Kasumi-1 (cell line): ENCODE measurements around the gene AMOTL2.

Experiments
- DNase-seq, 2 experiments: peaks; one replicate each; lab custom pipeline; 2025; lab: John Stamatoyannopoulos, UW

Gene AMOTL2

GRCh38 chr3:134378818-134379217, 4.6 kb upstream of the AMOTL2 start:
- DNase-seq, result no peak

DNA sequence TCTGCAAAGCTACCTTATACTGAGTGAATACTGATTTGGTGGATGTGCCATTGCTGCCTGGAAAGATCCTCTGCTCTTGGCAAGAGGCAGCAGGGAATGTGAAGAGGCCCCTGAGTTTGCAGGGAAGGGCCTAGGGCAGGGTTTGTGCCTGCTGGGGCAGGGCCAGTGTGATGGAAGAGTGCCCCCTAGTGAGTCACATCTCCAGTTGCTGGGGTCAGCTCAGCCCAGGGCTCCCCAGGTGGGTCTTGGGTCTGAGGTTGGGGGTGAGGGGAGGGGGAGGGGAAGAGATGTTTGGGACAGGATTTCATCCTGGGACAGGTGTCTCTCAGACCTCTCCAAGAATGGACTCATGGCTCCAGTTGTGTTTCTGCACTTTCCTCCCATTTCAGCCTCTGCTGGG, 4.1 kb upstream of the AMOTL2 start:
- peak; percentile 9 to 21 for DNase-seq

- DNase-seq, result no peak
Observed at GRCh38 chr3:134377896-134378295, 3.6 kb upstream of the AMOTL2 start.

DNA sequence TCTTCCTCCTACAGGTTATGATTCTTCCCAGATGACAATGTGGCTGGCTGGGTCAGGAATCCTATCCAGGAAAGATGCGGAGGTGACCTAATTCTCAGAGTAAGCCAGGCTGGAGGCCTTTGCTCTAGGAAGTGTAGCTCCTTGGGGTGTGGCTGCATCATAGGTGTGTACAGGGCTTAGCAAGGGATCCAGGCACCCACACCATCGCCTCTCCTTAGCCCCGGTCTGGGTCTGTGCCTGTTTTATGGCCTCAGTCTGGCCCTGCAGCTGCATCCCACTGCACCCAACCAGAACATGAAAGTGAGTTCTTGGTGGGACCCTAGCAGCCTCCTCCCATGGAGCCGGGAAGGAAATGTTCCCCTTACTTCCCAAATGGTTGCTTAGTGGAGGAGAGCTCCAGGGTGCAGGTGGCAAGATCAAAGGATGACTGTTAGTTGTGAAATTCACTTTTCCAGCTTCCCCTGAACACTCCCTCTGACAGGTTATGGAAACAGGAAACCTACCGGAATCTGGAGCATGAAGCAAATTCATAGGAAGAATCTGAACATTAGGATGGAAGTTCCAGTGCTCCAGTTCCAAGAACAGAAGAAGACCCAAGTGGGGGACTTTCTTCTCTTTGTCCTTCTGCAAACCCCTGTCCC, 2.7 kb upstream of the AMOTL2 start:
- no peak for DNase-seq

DNA sequence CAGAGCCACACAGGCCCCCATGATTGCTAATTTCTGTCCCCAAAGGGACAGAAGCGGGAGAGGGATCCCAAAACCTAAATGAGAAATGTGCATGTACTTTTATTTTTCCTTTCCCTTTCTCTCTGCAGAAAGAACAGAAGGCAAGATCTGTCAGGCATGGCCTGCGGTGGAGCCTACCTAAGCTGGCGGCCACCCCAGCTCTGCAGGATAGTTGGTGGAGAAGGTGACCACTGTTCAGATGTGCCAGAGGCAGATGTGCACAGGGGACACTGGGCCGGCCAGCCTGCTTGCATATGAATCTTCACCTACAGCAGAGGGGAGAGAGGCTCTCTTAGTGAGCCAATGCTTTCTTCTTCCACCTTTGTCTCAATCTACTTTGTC, 2.1 kb upstream of the AMOTL2 start:
- DNase-seq, result no peak

DNA sequence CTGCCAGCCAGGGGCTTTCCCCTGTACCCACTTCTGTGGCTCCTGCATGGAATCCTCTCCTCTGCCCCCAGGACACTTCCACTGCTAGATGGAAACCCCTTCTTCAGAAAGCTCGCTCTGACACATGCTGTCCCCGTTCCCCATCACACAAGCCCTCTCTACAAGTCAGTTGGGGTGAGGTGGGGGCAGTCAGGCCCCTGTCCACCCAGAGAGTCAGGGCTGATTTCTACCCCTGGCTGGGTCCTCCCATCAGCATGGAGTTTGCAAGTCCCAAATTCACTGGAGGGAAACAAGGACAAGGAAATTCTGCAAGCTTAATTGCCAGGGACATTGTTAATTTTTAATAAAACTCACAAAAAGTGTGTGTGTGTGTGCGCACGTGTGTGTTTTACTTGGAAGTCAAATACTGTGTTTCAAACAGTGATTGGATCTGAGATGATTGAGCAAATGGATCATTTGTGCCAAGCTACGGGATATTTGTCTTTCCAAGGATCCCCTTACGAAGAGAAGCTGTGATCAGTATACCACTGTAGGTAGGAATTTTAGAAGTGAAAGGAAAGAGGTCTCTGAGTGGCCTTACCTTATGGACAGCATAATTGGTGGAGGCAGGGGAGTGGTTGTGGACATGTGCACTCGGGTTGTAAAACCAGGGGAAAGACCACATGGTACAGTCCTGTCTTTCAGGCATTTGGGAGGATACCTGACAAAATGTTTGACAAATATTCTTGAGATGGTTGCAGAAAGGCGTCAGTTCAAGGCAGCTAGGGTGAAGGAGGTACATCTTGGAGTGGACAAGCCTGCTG, 1.5 kb upstream of the AMOTL2 start:
- no peak for DNase-seq

- no peak for DNase-seq
Observed at GRCh38 chr3:134374791-134375581, 739 bp upstream of the AMOTL2 start.

- DNase-seq, result no peak
Observed at GRCh38 chr3:134373271-134374104, 759 bp downstream of the AMOTL2 start.

DNA sequence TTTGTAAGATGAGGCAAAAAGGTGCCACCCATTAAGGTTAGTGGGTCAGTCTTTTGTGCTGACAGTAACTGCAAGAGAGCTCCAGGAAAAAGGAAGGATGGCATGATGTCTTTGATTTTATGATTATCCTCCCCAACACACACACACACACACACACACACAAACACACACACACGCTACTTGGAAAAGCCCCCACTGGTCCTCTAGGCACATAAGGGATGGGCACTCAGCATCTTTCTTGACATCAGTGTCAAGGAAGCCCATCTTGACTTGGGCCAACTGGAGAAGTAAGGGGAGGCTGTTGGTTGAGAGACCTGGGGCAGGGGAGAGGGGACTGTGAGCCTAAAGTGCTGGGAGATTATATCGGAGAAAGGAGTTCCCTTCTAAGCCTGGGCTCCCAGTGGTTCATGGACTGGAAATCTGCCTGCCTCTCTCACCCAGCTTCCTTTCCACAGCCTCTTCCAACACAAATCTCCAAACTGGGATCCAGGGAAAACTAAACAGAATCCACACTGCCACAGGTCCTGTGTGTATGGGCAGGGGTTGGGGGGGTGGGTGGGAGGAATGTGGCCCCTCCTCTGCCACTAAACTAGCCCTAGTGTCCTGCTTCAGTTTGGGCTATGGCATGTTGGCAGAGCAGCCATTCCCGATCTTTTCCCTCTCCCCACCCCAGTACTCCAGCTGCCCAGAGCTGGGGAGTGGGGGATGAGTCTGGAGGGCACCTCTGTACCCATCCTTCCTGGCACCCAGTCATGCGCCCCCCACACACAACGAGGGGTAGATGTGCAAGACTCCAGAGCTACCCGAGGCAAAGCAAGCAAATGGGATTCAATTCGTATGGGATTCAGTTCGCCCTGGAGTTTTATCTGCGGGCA, 1.6 kb downstream of the AMOTL2 start:
- DNase-seq, result no peak

DNA sequence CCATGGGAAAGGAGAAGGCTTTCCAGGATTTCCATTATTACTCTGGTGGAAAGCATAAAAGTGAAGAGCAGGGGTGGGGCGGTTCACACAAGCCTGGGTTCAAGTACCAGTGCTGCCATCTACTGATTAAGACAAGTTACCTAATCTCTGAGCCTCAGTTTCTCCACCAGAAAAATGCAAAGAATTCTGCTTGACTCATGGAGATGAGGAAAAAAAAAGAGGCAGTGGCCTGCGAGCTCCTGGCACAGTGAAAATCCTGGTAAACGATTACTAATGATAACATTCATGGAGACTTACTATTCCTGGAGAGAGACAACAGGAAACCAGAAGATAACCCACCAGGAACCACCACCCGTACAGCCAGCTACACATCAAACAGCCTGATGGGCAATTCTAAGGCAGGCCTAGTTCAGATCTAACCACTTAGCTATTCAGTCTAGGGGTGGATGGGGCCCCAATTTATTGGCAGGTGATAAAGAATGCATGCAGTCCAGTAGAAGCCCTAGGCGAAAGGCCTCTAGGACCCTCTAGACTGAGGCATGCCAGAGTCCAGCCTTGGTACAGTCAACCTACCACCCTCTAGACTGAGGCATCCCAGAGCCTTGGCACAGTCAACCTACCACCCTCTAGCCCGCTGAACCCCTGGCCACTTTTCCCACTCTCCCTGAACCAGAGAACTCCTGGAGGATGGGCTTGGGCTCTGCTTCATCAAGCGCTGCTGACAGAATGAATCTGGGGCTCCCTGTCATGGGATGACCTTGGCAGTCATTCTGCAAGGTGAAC, 2.5 kb downstream of the AMOTL2 start:
- DNase-seq, result no peak

DNA sequence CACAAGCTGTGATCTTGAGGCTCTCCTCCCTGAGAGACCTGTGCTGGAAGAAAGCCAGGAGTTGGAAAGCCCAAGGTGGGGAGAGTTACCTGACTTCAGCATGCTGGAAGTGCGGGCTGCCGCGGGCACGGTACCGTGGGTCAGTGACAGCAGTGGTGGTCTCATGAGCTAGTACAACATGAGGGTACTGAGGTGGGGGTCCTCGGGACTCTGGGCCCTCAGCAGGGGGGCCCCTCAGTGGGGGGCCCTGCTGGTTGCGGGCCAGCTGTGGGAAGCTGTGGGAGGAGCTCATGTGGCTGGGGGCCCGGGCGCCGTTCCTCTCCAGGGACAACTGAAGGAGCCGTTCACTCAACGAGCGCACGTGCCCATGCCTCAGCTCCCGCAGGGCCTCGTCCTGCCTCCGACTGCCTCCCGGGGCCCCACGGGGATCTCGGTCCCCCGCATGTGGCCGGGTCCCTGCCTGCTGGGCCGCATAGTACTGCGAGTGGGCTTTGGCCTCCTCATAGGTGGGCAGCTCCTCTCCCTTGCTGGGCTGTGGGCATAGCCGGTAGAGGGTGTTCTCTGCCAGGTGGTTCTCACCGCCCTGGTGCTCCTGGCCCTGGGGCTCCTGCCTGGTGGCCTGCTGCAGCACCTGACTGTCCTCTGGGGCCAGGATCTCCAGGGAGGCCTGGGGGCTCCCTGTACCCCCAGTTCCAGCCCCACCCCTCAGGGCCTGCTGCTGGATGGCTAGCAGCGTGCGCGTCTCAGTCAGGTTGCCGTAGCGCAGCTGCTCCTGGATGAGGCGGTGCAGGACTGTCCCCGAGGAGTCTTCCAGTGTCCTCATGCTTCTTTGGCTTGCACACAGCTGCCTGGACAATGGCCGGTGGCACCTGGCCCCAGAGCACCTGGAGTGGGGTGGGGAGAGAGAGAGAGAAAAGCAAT, 3.4 kb downstream of the AMOTL2 start:
- no peak for DNase-seq

DNA sequence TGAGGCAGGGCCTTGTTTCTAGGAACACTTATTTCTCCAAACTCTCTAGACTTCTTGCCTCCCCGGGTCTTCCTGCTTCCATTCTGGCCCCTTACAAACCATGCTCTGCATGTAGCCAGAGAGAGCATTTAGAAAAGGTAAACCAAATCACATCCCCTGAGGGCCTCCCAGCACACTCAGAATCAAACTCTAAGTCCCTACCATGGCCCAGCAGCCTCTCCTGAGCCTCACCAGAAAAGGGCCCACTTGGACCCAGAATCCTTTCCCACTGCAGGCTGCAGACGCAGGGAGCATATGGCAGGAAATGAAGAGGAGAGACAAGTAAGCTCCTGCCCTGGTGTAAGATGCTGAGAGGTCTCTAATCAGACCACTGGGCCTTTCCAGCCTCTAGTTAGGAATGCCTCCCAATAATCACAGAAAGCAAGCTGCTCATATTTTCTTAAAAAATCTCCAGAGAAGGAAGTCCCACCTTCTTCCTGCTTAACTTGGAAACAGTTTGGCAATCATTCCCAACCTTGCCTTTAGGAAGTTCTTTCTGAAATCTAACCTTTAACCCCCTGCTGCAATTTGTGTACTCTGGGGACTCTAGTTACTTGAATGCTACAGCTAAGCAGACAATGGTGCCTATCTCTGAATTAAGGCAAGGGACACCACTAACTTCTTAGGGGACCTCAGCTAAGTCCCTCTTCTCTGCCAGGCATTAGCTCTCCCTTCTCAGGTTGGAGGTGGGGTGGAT, 4.2 kb downstream of the AMOTL2 start:
- DNase-seq, result no peak

DNA sequence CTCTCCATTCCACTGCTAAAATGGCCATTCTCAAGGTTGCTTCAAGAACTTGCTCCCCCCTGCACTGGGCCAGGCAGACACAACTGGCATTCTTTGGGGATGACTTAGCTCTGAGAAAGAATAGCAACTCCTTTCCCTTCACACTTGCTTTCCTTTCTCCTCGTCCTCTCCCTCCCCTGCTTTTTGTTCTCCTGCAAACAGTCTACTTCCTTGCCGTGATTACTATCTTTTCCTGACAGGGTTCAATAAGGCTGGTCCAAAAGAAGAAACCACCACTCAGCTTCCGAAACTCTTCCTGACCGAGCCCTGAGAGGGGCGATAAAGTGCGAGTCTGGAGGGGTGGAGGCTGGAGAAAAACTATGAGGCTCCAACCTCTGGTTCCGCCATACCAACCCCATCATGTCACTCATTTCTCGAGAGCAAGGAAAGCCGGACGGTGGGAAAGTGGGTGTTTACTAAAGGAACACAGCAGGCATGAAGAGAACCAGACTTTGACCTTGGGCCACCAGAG, 5.0 kb downstream of the AMOTL2 start:
- DNase-seq, result no peak

DNA sequence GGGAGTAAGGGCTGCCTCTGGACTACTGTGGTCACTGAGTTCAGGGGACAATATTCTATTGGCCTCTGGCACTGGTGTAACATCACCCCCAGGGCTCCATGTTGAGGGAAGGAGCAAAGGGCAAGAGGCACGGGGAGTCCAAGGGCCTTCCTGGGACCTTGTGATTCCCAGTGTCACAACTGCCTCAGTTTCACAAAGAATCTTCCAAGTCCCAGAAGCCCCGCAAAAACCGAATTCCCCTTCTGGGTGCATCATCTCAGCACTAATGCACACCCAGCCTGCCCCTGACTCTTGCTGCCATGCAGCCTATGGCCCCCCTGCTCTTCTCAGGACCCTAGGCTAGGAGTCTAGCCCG, 5.5 kb downstream of the AMOTL2 start:
- DNase-seq, result no peak

DNA sequence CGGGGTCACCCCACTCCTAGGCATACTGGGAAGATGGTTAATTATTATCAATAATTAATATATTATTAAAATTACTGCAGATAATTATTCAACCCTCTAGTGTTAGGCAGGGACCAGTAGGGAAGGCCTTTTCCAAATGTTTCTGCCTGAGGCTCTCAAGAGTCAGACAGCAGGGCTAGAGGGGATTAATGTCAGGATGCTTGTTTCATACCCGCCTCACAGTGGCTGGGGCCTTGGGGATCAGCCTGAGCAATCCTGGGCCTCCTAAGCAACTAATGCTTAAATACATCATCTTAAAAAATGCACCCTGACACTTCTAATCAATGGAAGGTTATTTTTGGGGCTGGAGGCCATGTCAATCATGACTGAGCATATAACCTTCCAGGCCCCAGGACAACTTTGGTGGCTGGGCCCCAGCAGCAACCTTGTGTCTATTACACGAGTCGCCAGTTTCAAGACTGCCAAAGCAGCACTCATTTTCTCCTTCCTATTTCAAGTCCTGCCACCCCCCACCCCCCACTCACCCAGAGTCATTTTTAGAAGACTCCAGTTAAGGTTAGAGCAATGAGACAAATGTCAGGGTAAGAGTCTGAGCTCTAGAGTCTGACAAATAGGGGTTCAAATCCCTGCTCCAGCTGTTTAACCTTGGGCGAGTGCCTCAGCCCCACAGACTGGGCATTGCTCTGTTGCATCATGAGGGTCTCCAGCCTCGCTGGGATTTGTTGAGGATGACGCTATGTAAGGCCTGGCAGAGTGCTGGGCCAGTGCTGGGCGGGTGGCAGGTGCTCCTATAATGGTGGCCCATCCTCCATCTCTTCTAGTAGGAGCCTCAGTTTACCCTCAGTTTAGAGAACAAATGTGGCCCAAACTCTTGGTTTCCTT, 6.1 kb downstream of the AMOTL2 start:
- no peak for DNase-seq

- no peak for DNase-seq
Observed at GRCh38 chr3:134366928-134367811, 7.1 kb downstream of the AMOTL2 start.
